GM18861 (cell line): Measurements from ENCODE around the gene TANGO6.

Experiments used
- ATAC-seq: cut with Tn5 transposase; IDR thresholded peaks from one replicate; pipeline ENCODE4 v1.9.1; 2021; ENCODE audit not compliant: unreplicated experiment

The TANGO6 gene

GRCh38 chr16:68999114-68999513, 155.8 kb downstream of the TANGO6 start:
- no peak for ATAC-seq

GRCh38 chr16:69003500-69003899, 160.2 kb downstream of the TANGO6 start:
- no peak for ATAC-seq

- ATAC-seq = no peak
These were observed 162.5 kb downstream of the TANGO6 start for GRCh38 chr16:69005641-69006355.

- ATAC-seq = no peak
These were observed 169.6 kb downstream of the TANGO6 start for GRCh38 chr16:69012906-69013305.

GRCh38 chr16:69013991-69014390, 170.7 kb downstream of the TANGO6 start:
- no peak for ATAC-seq

- ATAC-seq = no peak
These were observed 171.5 kb downstream of the TANGO6 start for GRCh38 chr16:69014811-69015210.

GRCh38 chr16:69017036-69017783, 173.9 kb downstream of the TANGO6 start:
- no peak for ATAC-seq

- ATAC-seq = no peak
These were observed 176.5 kb downstream of the TANGO6 start for GRCh38 chr16:69019811-69020210.

- ATAC-seq = no peak
These were observed 185.8 kb downstream of the TANGO6 start for GRCh38 chr16:69029121-69029520.

- ATAC-seq = no peak
These were observed 188.6 kb downstream of the TANGO6 start for GRCh38 chr16:69031877-69032301.

GRCh38 chr16:69033151-69033949, 190.0 kb downstream of the TANGO6 start:
- ATAC-seq = no peak

- ATAC-seq = no peak
These were observed 192.0 kb downstream of the TANGO6 start for GRCh38 chr16:69035375-69035774.

GRCh38 chr16:69036399-69037091, 193.2 kb downstream of the TANGO6 start:
- ATAC-seq = no peak

- no peak for ATAC-seq
These were observed 194.2 kb downstream of the TANGO6 start for GRCh38 chr16:69037373-69038160.

GRCh38 chr16:69039333-69039941, 196.1 kb downstream of the TANGO6 start:
- ATAC-seq = no peak

- no peak for ATAC-seq
These were observed 197.0 kb downstream of the TANGO6 start for GRCh38 chr16:69040144-69040909.

- no peak for ATAC-seq
These were observed 205.2 kb downstream of the TANGO6 start for GRCh38 chr16:69048328-69049120.

- ATAC-seq = no peak
These were observed 205.8 kb downstream of the TANGO6 start for GRCh38 chr16:69049146-69049545.
